H1 (cell line): ENCODE data around the gene RAD51C. TPM values are rescaled to one million over a fixed set of nuclear protein-coding genes. Genes with fewer than 3 reads are reported as not detected.

Experiments used
- CTCF ChIA-PET: fragments of 300-600 bp; sonication (Branson Sonifier 250); formaldehyde crosslinking; loops from one replicate; lab custom pipeline; 2021; ENCODE audit not compliant: partially characterized antibody; lab: Charles Lee
- POLR2A ChIA-PET: fragments of 300-600 bp; sonication (Branson Sonifier 250); formaldehyde crosslinking; loops from one replicate; lab custom pipeline; 2021; ENCODE audit warnings: inconsistent platforms; ENCODE audit not compliant: partially characterized antibody; lab: Charles Lee
- DNase-seq, 2 experiments: peaks; one replicate each; pipeline versions ENCODE4 v3.0.0 to v3.0.0-alpha.2; 2010 to 2022; ENCODE audit warnings: low spot score in 2 of 2, low read depth in 1 of 2, mixed read lengths in 1 of 2
- FAIRE-seq: peaks from 2 replicates; lab custom pipeline; 2011; peaks lifted over from hg19 to GRCh38; lab: Jason Lieb, UNC
- H2AFZ ChIP-seq: 2 replicates; pipeline ENCODE4 v1.8.1; 2012; ENCODE audit warnings: low read length, inconsistent platforms
- H2AK5ac ChIP-seq: 2 replicates; pipeline ENCODE4 v1.6.1; 2013; ENCODE audit warnings: low read depth, low read length
- H2BK120ac ChIP-seq: replicated peaks from 2 replicates; pipeline ENCODE3; 2013; ENCODE audit warnings: low read depth, low read length, inconsistent platforms
- H2BK12ac ChIP-seq: 2 replicates; pipeline ENCODE4 v1.6.1; 2013; ENCODE audit warnings: low read depth, low read length
- H2BK15ac ChIP-seq: 2 replicates; pipeline ENCODE4 v1.6.1; 2013; ENCODE audit warnings: low read length
- H2BK20ac ChIP-seq: 2 replicates; pipeline ENCODE4 v1.6.1; 2013; ENCODE audit warnings: low read length
- H2BK5ac ChIP-seq: 2 replicates; pipeline ENCODE4 v1.6.1; 2013; ENCODE audit warnings: low read depth, low read length
- H3K14ac ChIP-seq: 2 replicates; pipeline ENCODE4 v1.6.1; 2013; ENCODE audit warnings: inconsistent platforms; ENCODE audit not compliant: insufficient read length
- H3K18ac ChIP-seq: 2 replicates; pipeline ENCODE4 v1.6.1; 2013; ENCODE audit warnings: low read length; ENCODE audit errors: extremely low read depth
- H3K23ac ChIP-seq: 2 replicates; pipeline ENCODE4 v1.6.1; 2013; ENCODE audit warnings: inconsistent platforms; ENCODE audit not compliant: insufficient read length
- H3K23me2 ChIP-seq: 2 replicates; pipeline ENCODE4 v1.6.1; 2013; ENCODE audit warnings: low read depth, low read length
- H3K27ac ChIP-seq: 2 replicates; pipeline ENCODE4 v1.6.1; 2011; ENCODE audit warnings: low read depth, low read length, inconsistent platforms
- H3K27me3 ChIP-seq, 4 experiments: replicated peaks in 1 of 4; 1 replicate in 1 of 4; 2 replicates in 3 of 4; pipeline versions ENCODE4 v1.6.1 to v1.8.1; 2011 to 2013; ENCODE audit warnings: low read length in 3 of 4, mild to moderate bottlenecking in 3 of 4, inconsistent platforms in 2 of 4, mixed read lengths in 2 of 4, moderate library complexity in 1 of 4; ENCODE audit not compliant: control insufficient read depth in 3 of 4, insufficient read depth in 3 of 4; ENCODE audit errors: extremely low read depth in 1 of 4
- H3K36me3 ChIP-seq, 4 experiments: 2 replicates each; pipeline versions ENCODE4 v1.6.1 to v1.8.1; 2011 to 2013; ENCODE audit warnings: mild to moderate bottlenecking in 4 of 4, low read length in 3 of 4, moderate library complexity in 2 of 4, control low read depth in 1 of 4, inconsistent platforms in 1 of 4; ENCODE audit not compliant: insufficient read depth in 4 of 4, control insufficient read depth in 2 of 4
- H3K4ac ChIP-seq: replicated peaks from 2 replicates; pipeline ENCODE3; 2013; ENCODE audit warnings: low read length, low read depth, mixed read lengths, inconsistent platforms; ENCODE audit not compliant: insufficient read length
- H3K4me1 ChIP-seq, 4 experiments: replicated peaks in 1 of 4; 1 replicate in 1 of 4; 2 replicates in 3 of 4; pipeline versions ENCODE4 v1.6.1 to v1.8.1; 2011 to 2013; ENCODE audit warnings: low read length in 3 of 4, inconsistent platforms in 2 of 4, mixed read lengths in 1 of 4; ENCODE audit not compliant: insufficient read depth in 4 of 4, control insufficient read depth in 3 of 4
- H3K4me2 ChIP-seq, 2 experiments: 2 replicates each; pipeline versions ENCODE4 v1.6.1 to v1.8.1; 2011 to 2013; ENCODE audit warnings: low read depth in 2 of 2, low read length in 2 of 2, control low read depth in 1 of 2, inconsistent platforms in 1 of 2, mild to moderate bottlenecking in 1 of 2; ENCODE audit not compliant: insufficient read depth in 1 of 2
- H3K4me3 ChIP-seq, 4 experiments: fragments of 200-600, 300-600 bp in 1 of 4; sonication (generic), shearing (Covaris generic), sonication (Bioruptor Twin) in 1 of 4; 2 replicates each; pipeline versions ENCODE4 v1.5.1 to v1.8.1; 2011 to 2016; ENCODE audit warnings: low read length in 4 of 4, low read depth in 3 of 4, control low read depth in 2 of 4, inconsistent platforms in 2 of 4, mild to moderate bottlenecking in 2 of 4, mixed read lengths in 1 of 4, moderate library complexity in 1 of 4; ENCODE audit not compliant: insufficient read depth in 2 of 4; ENCODE audit errors: extremely low read depth in 1 of 4
- H3K56ac ChIP-seq: replicated peaks from 2 replicates; pipeline ENCODE3; 2013; ENCODE audit warnings: low read depth, mild to moderate bottlenecking, mixed read lengths, low read length, inconsistent platforms; ENCODE audit not compliant: insufficient read length
- H3K79me1 ChIP-seq: 2 replicates; pipeline ENCODE4 v1.6.1; 2013; ENCODE audit warnings: low read depth, low read length, control low read depth
- H3K79me2 ChIP-seq, 2 experiments: 2 replicates each; pipeline versions ENCODE4 v1.6.1 to v1.8.1; 2012 to 2013; ENCODE audit warnings: low read length in 2 of 2, mild to moderate bottlenecking in 2 of 2, inconsistent platforms in 1 of 2; ENCODE audit not compliant: insufficient read depth in 2 of 2, control insufficient read depth in 1 of 2
- H3K9ac ChIP-seq, 4 experiments: replicated peaks in 1 of 4; 1 replicate in 1 of 4; 2 replicates in 3 of 4; pipeline versions ENCODE4 v1.6.1 to v1.8.1; 2011 to 2013; ENCODE audit warnings: low read depth in 3 of 4, low read length in 3 of 4, control low read depth in 2 of 4, mild to moderate bottlenecking in 2 of 4, moderate library complexity in 2 of 4, inconsistent platforms in 1 of 4; ENCODE audit errors: extremely low read depth in 1 of 4
- H3K9me3 ChIP-seq, 2 experiments: 2 replicates each; pipeline versions ENCODE4 v1.6.1 to v1.8.1; 2012 to 2013; ENCODE audit warnings: mild to moderate bottlenecking in 2 of 2, moderate library complexity in 2 of 2, control low read depth in 1 of 2, inconsistent platforms in 1 of 2, low read depth in 1 of 2, low read length in 1 of 2, mixed read lengths in 1 of 2; ENCODE audit not compliant: insufficient read depth in 2 of 2
- H4K20me1 ChIP-seq, 2 experiments: replicated peaks in 1 of 2; 2 replicates each; pipeline versions ENCODE3 to v1.8.1; 2011 to 2013; ENCODE audit warnings: inconsistent platforms in 2 of 2, low read length in 2 of 2, mild to moderate bottlenecking in 1 of 2; ENCODE audit not compliant: insufficient read depth in 2 of 2, control insufficient read depth in 1 of 2
- H4K5ac ChIP-seq: 2 replicates; pipeline ENCODE4 v1.6.1; 2013; ENCODE audit warnings: low read length, low read depth, mixed read lengths, inconsistent platforms; ENCODE audit not compliant: insufficient read length
- H4K8ac ChIP-seq: 2 replicates; pipeline ENCODE4 v1.8.0; 2013; ENCODE audit warnings: mild to moderate bottlenecking, moderate library complexity, low read length, inconsistent platforms; ENCODE audit not compliant: insufficient read depth; ENCODE audit errors: extremely low read depth
- H4K91ac ChIP-seq: replicated peaks from 2 replicates; pipeline ENCODE3; 2013; ENCODE audit warnings: low read length, mixed read lengths, inconsistent platforms; ENCODE audit not compliant: insufficient read length
- ASH2L ChIP-seq: fragments of 200-600, 300-600 bp; sonication (generic); IDR thresholded peaks from one replicate; pipeline ENCODE4 v1.7.1; 2017; ENCODE audit warnings: low read length
- CHD2 ChIP-seq: IDR thresholded peaks from 2 replicates; pipeline ENCODE4 v1.6.1; 2012; ENCODE audit warnings: low read length, improper control_type of control experiment
- JUND ChIP-seq: IDR thresholded peaks from 2 replicates; pipeline ENCODE4 v1.6.1; 2011; ENCODE audit warnings: mild to moderate bottlenecking, improper control_type of control experiment, low read length
- NANOG ChIP-seq: IDR thresholded peaks from 2 replicates; pipeline ENCODE4 v1.6.1; 2011; ENCODE audit warnings: low read length, low read depth, mild to moderate bottlenecking, inconsistent platforms; ENCODE audit not compliant: insufficient read depth, poor library complexity, severe bottlenecking
- RNF2 ChIP-seq: fragments of 200-900, 300-1000 bp; sonication (generic); IDR thresholded peaks from 2 replicates; pipeline ENCODE4 v1.7.1; 2016; ENCODE audit warnings: borderline replicate concordance, low read depth, mild to moderate bottlenecking, antibody characterized with exemption, low read length; ENCODE audit not compliant: poor library complexity, severe bottlenecking; ENCODE audit errors: missing control alignments
- WGBS, 2 experiments: shearing (Covaris generic) in 1 of 2; methylation state at CpG; one replicate each; pipeline versions ENCODE4 v1.1.6 to v1.1.7; 2013 to 2015; ENCODE audit warnings: low lambda C conversion rate in 2 of 2, mixed read lengths in 2 of 2, inconsistent platforms in 1 of 2, low coverage in 1 of 2, missing lambda C conversion rate in 1 of 2; ENCODE audit not compliant: insufficient replicate concordance in 2 of 2, insufficient coverage in 1 of 2, insufficient read length in 1 of 2; ENCODE audit errors: extremely low coverage in 1 of 2, missing lambda C conversion rate in 1 of 2; 5-methylcytosine and 5-hydroxymethylcytosine counted together
- polyA plus RNA-seq, 7 experiments: library from polyadenylated mRNA; depleted of rRNA in 3 of 7; stranded (reverse) in 5 of 7; unstranded in 2 of 7; fragments of >200 nt in 5 of 7; fragments of 200-250 nt in 2 of 7; gene quantifications; 1 replicate in 5 of 7; 2 replicates in 1 of 7; 4 replicates in 1 of 7; pipeline versions ENCODE4 v1.2.1 to v1.2.3, GENCODE V29; 2011 to 2013; ENCODE audit warnings: missing spikeins in 2 of 7, mixed read lengths in 2 of 7
- total RNA-seq: library from RNA; stranded (reverse); fragmentation: NEBNext Ultra II Directional; extraction: Animal tissue kit (Norgen Biotek cat#: 25700); gene quantifications from 2 replicates; pipeline ENCODE4 v1.2.1, GENCODE V29; 2021

Gene RAD51C
- total and polyA plus RNA-seq, 2 of the 8 experiments (the other 6 are each of a cell fraction or from before 2014, with no cell fraction given): 10.4 to 21.7 TPM

GRCh38 chr17:58694302-58694701 lies 1.9 kb downstream of the RAD51C start:
- Histone ChIP-seq H3K56ac (no peak overlapping the region), H4K5ac (no peak overlapping the region), H4K20me1 (no peaks in the 10 kb centered on the region), H4K91ac (no peak overlapping the region), H3K9me3 (no peaks in the 10 kb centered on the region), H3K23me2 (no peaks in the 10 kb centered on the region), H4K8ac (no peak overlapping the region), H2BK12ac (no peak overlapping the region), H3K18ac (no peak overlapping the region), H3K4me2 (no peak overlapping the region), H3K79me2 (no peaks in the 10 kb centered on the region; a peak in 1 of 4 replicates), H3K9ac (no peak overlapping the region), H2BK120ac (no peak overlapping the region), H2BK5ac (no peak overlapping the region), H3K14ac (no peak overlapping the region), H3K23ac (no peak overlapping the region), H3K4ac (no peak overlapping the region), H3K36me3 (no peaks in the 10 kb centered on the region), H3K27ac (no peak overlapping the region), H3K4me1 (peaks cover 0 to 4% (median 0%) of the 10 kb centered on the region in 4 experiments; a peak in 3 of 7 replicates), H2BK20ac (no peak overlapping the region), H2AFZ (no peak overlapping the region), H2AK5ac (no peak overlapping the region), H3K27me3 (no peaks in the 10 kb centered on the region), H3K79me1 (no peaks in the 10 kb centered on the region), H3K4me3 (no peak overlapping the region), H2BK15ac (no peak overlapping the region)
- TF ChIP-seq ASH2L (no peak), CHD2 (no peak), NANOG (no peak), JUND (no peak), RNF2 (no peak)
- FAIRE-seq: no peak
- CTCF ChIA-PET: interaction anchor here (0.6 to 1.0 kb wide), 2 partner anchors 17 to 410 kb away, joined by 3 read pairs; no protein-coding TSS in a partner anchor
- POLR2A ChIA-PET: no interaction called here
- DNase-seq: no peak
- 90% methylated on average over 8 of the region's 8 CpGs; no CpG with 5 or more reads in 1 of the 2 experiments for WGBS, 2 experiments
